ENCODE data around the gene IBA57.
A peak's percentile ranks its signal among the peaks of the same experiment; 100 is the strongest.

Gene IBA57

GRCh38 chr1:228145463-228146416 is 19.9 kb upstream of the IBA57 start:
- Histone ChIP-seq H3K27ac (ENCODE audit: low read depth, low read length) (no peak overlapping the region), H3K9ac (ENCODE audit: low read length) (no peak overlapping the region), H3K4me3 (ENCODE audit: low read depth, low read length) (no peak overlapping the region), H3K27me3 (ENCODE audit: control insufficient read depth, insufficient read depth, low read length) (no peaks in the 10 kb centered on the region), H3K9me3 (ENCODE audit: control insufficient read depth, insufficient read depth, low read depth, low read length) (no peaks in the 10 kb centered on the region), H3K36me3 (ENCODE audit: control insufficient read depth, insufficient read depth, low read length) (peaks cover 18% of the 10 kb centered on the region), H3K4me1 (ENCODE audit: control insufficient read depth, insufficient read depth, low read length) (peaks cover 20% of the 10 kb centered on the region)

GRCh38 chr1:228146417-228147150 is 19.0 kb upstream of the IBA57 start:
- Histone ChIP-seq H3K4me3 (ENCODE audit: low read depth, low read length) (no peak overlapping the region), H3K4me1 (ENCODE audit: control insufficient read depth, insufficient read depth, low read length) (peaks cover 16% of the 10 kb centered on the region), H3K9ac (ENCODE audit: low read length) (no peak overlapping the region), H3K36me3 (ENCODE audit: control insufficient read depth, insufficient read depth, low read length) (peaks cover 18% of the 10 kb centered on the region), H3K27me3 (ENCODE audit: control insufficient read depth, insufficient read depth, low read length) (no peaks in the 10 kb centered on the region), H3K9me3 (ENCODE audit: control insufficient read depth, insufficient read depth, low read depth, low read length) (no peaks in the 10 kb centered on the region), H3K27ac (ENCODE audit: low read depth, low read length) (no peak overlapping the region)

GRCh38 chr1:228147151-228147693 is 18.4 kb upstream of the IBA57 start:
- H3K9ac ChIP-seq (ENCODE audit: low read length) = no peak overlapping the region

GRCh38 chr1:228147768-228148167 is 17.8 kb upstream of the IBA57 start:
- no peaks in the 10 kb centered on the region for H3K27me3 ChIP-seq (ENCODE audit: control insufficient read depth, insufficient read depth, low read length)
- H3K9me3 ChIP-seq (ENCODE audit: control insufficient read depth, insufficient read depth, low read depth, low read length) = no peaks in the 10 kb centered on the region
- no peak overlapping the region for H3K4me3 ChIP-seq (ENCODE audit: low read depth, low read length)
- no peak overlapping the region for H3K9ac ChIP-seq (ENCODE audit: low read length)
- H3K36me3 ChIP-seq (ENCODE audit: control insufficient read depth, insufficient read depth, low read length) = peaks cover 18% of the 10 kb centered on the region
- H3K4me1 ChIP-seq (ENCODE audit: control insufficient read depth, insufficient read depth, low read length) = peaks cover 14% of the 10 kb centered on the region
- no peak overlapping the region for H3K27ac ChIP-seq (ENCODE audit: low read depth, low read length)

More at GRCh38 chr1:228147151-228147693, 18.4 kb upstream of the IBA57 start:
- Histone ChIP-seq H3K27ac (ENCODE audit: low read depth, low read length) (no peak overlapping the region), H3K36me3 (ENCODE audit: control insufficient read depth, insufficient read depth, low read length) (peaks cover 18% of the 10 kb centered on the region), H3K4me3 (ENCODE audit: low read depth, low read length) (no peak overlapping the region), H3K4me1 (ENCODE audit: control insufficient read depth, insufficient read depth, low read length) (peaks cover 14% of the 10 kb centered on the region), H3K9me3 (ENCODE audit: control insufficient read depth, insufficient read depth, low read depth, low read length) (no peaks in the 10 kb centered on the region), H3K27me3 (ENCODE audit: control insufficient read depth, insufficient read depth, low read length) (no peaks in the 10 kb centered on the region)

GRCh38 chr1:228148196-228148861 is 17.3 kb upstream of the IBA57 start:
- H3K27ac ChIP-seq (ENCODE audit: low read depth, low read length) = no peak overlapping the region
- H3K27me3 ChIP-seq (ENCODE audit: control insufficient read depth, insufficient read depth, low read length) = no peaks in the 10 kb centered on the region
- peaks cover 14% of the 10 kb centered on the region for H3K4me1 ChIP-seq (ENCODE audit: control insufficient read depth, insufficient read depth, low read length)
- H3K9ac ChIP-seq (ENCODE audit: low read length) = no peak overlapping the region
- H3K9me3 ChIP-seq (ENCODE audit: control insufficient read depth, insufficient read depth, low read depth, low read length) = no peaks in the 10 kb centered on the region
- peaks cover 18% of the 10 kb centered on the region for H3K36me3 ChIP-seq (ENCODE audit: control insufficient read depth, insufficient read depth, low read length)
- H3K4me3 ChIP-seq (ENCODE audit: low read depth, low read length) = no peak overlapping the region

- peak overlapping the region; percentile 85 for H3K27ac ChIP-seq (ENCODE audit: low read depth, low read length)
- H3K27me3 ChIP-seq (ENCODE audit: control insufficient read depth, insufficient read depth, low read length) = no peaks in the 10 kb centered on the region
- peaks cover 14% of the 10 kb centered on the region for H3K4me1 ChIP-seq (ENCODE audit: control insufficient read depth, insufficient read depth, low read length)
- peaks cover 18% of the 10 kb centered on the region for H3K36me3 ChIP-seq (ENCODE audit: control insufficient read depth, insufficient read depth, low read length)
- H3K4me3 ChIP-seq (ENCODE audit: low read depth, low read length) = no peak overlapping the region
- no peaks in the 10 kb centered on the region for H3K9me3 ChIP-seq (ENCODE audit: control insufficient read depth, insufficient read depth, low read depth, low read length)
- H3K9ac ChIP-seq (ENCODE audit: low read length) = peak overlapping the region; percentile 45
Observed at GRCh38 chr1:228148935-228149405, 16.6 kb upstream of the IBA57 start.

GRCh38 chr1:228149406-228150119 is 16.0 kb upstream of the IBA57 start, which contains the start of gene GJC2:
Gene GJC2 (plus strand): TSS chr1:228149930. CDS start chr1:228157759, 7,829 bp downstream.
- H3K4me1 ChIP-seq (ENCODE audit: control insufficient read depth, insufficient read depth, low read length) = peaks cover 14% of the 10 kb centered on the region
- H3K36me3 ChIP-seq (ENCODE audit: control insufficient read depth, insufficient read depth, low read length) = peaks cover 18% of the 10 kb centered on the region
- peak within 1 kb of the TSS; percentile 85 for H3K27ac ChIP-seq (ENCODE audit: low read depth, low read length)
- no peaks in the 10 kb centered on the region for H3K9me3 ChIP-seq (ENCODE audit: control insufficient read depth, insufficient read depth, low read depth, low read length)
- H3K4me3 ChIP-seq (ENCODE audit: low read depth, low read length) = no peak within 1 kb of the TSS
- peak within 1 kb of the TSS; percentile 45 for H3K9ac ChIP-seq (ENCODE audit: low read length)
- no peaks in the 10 kb centered on the region for H3K27me3 ChIP-seq (ENCODE audit: control insufficient read depth, insufficient read depth, low read length)

GRCh38 chr1:228150120-228150460 is 15.5 kb upstream of the IBA57 start:
- no peaks in the 10 kb centered on the region for H3K27me3 ChIP-seq (ENCODE audit: control insufficient read depth, insufficient read depth, low read length)
- peaks cover 16% of the 10 kb centered on the region for H3K4me1 ChIP-seq (ENCODE audit: control insufficient read depth, insufficient read depth, low read length)
- no peaks in the 10 kb centered on the region for H3K9me3 ChIP-seq (ENCODE audit: control insufficient read depth, insufficient read depth, low read depth, low read length)
- peak overlapping the region; percentile 85; the same call in 1 of the 2 replicates for H3K27ac ChIP-seq (ENCODE audit: low read depth, low read length)
- H3K4me3 ChIP-seq (ENCODE audit: low read depth, low read length) = no peak overlapping the region
- no peak overlapping the region for H3K9ac ChIP-seq (ENCODE audit: low read length)
- peaks cover 18% of the 10 kb centered on the region for H3K36me3 ChIP-seq (ENCODE audit: control insufficient read depth, insufficient read depth, low read length)

GRCh38 chr1:228150461-228151179 is 15.0 kb upstream of the IBA57 start:
- no peak overlapping the region for H3K4me3 ChIP-seq (ENCODE audit: low read depth, low read length)
- H3K36me3 ChIP-seq (ENCODE audit: control insufficient read depth, insufficient read depth, low read length) = peaks cover 15% of the 10 kb centered on the region
- H3K27me3 ChIP-seq (ENCODE audit: control insufficient read depth, insufficient read depth, low read length) = no peaks in the 10 kb centered on the region
- H3K9ac ChIP-seq (ENCODE audit: low read length) = no peak overlapping the region
- 0 out of 2 replicates have a peak overlapping the region, but pooled peaks have one; percentile 85 for H3K27ac ChIP-seq (ENCODE audit: low read depth, low read length)
- no peaks in the 10 kb centered on the region for H3K9me3 ChIP-seq (ENCODE audit: control insufficient read depth, insufficient read depth, low read depth, low read length)
- peaks cover 22% of the 10 kb centered on the region for H3K4me1 ChIP-seq (ENCODE audit: control insufficient read depth, insufficient read depth, low read length)
